Sigmoid colon (tissue), 7 donors: ENCODE measurements around the gene BACH1. TPM values are rescaled to one million over a fixed set of nuclear protein-coding genes. Genes with fewer than 3 reads are reported as not detected.

Experiments
- DNase-seq: peaks from one replicate; pipeline ENCODE4 v3.0.0-alpha.2; 2019
- H3K27ac ChIP-seq, 4 donors: fragments of 200-600 bp; sonication (generic); one replicate each; pipeline ENCODE4 v1.5.1; 2016 to 2019; ENCODE audit warnings: mild to moderate bottlenecking in 1 of 4
- H3K27me3 ChIP-seq, 3 donors: fragments of 200-600 bp; sonication (generic); one replicate each; pipeline ENCODE4 v1.5.1; 2019; ENCODE audit warnings: mild to moderate bottlenecking in 1 of 3
- H3K36me3 ChIP-seq, 4 donors: fragments of 200-600 bp; sonication (generic); one replicate each; pipeline ENCODE4 v1.5.1; 2016 to 2019
- H3K4me1 ChIP-seq, 4 donors: fragments of 200-600 bp; sonication (generic); one replicate each; pipeline ENCODE4 v1.5.1; 2017 to 2019
- H3K4me3 ChIP-seq, 4 donors: fragments of 200-600 bp; sonication (generic); one replicate each; pipeline ENCODE4 v1.5.1; 2017 to 2019; ENCODE audit warnings: mild to moderate bottlenecking in 2 of 4, moderate library complexity in 1 of 4
- H3K9me3 ChIP-seq, 4 donors: fragments of 200-600 bp in 3 of 4; sonication (generic) in 3 of 4; one replicate each; pipeline versions ENCODE4 v1.5.1 to v1.6.1; 2013 to 2019
- CTCF ChIP-seq, 4 experiments: fragments of 450-650 bp in 3 of 4; fragments of 200-600 bp in 1 of 4; IDR thresholded peaks; one replicate each; pipeline ENCODE4 v1.5.1; 2016 to 2019; ENCODE audit warnings: antibody characterized with exemption in 4 of 4, mild to moderate bottlenecking in 3 of 4, moderate library complexity in 2 of 4
- EP300 ChIP-seq, 4 donors: sonication (generic); formaldehyde crosslinking; IDR thresholded peaks; one replicate each; pipeline ENCODE4 v1.6.1; 2017; ENCODE audit warnings: antibody characterized with exemption in 4 of 4
- POLR2A ChIP-seq, 2 donors: fragments of 450-650 bp; IDR thresholded peaks; one replicate each; pipeline ENCODE4 v1.6.1; 2016; ENCODE audit warnings: antibody characterized with exemption in 2 of 2, mild to moderate bottlenecking in 2 of 2, moderate library complexity in 2 of 2
- POLR2AphosphoS5 ChIP-seq, 4 donors: sonication (generic); formaldehyde crosslinking; IDR thresholded peaks; one replicate each; pipeline ENCODE4 v1.6.1; 2017; ENCODE audit warnings: antibody characterized with exemption in 4 of 4
- WGBS, 2 donors: extraction: QIAGEN DNeasy Blood & Tissue Kit; methylation state at CpG; one replicate each; pipeline ENCODE4 v1.1.7; 2013; 5-methylcytosine and 5-hydroxymethylcytosine counted together
- intact Hi-C: fragments of 100-400 bp; cut with DNase I; formaldehyde crosslinking; loops from one replicate; pipeline ENCODE4 v1.15.1; 2023
- polyA plus RNA-seq, 3 donors: library from polyadenylated mRNA; stranded (reverse); fragments of 200-250 nt; gene quantifications; one replicate each; pipeline ENCODE4 v1.2.3, GENCODE V29; 2013
- total RNA-seq, 4 donors: library from RNA; depleted of rRNA; stranded (reverse); fragments of >200 nt; gene quantifications; one replicate each; pipeline ENCODE4 v1.1.0, GENCODE V29; 2016
- donor health status: healthy with polysubstance abuse.
- donor health status: Bipolar disorder and iron deficiency.
- donor health status: healthy.

The BACH1 gene
- total and polyA plus RNA-seq, 7 donors, result 8.4 to 89.6 (median 47.1) TPM

GRCh38 chr21:29329406-29329805, 30.7 kb downstream of the BACH1 start:
- intact Hi-C loops, result no loop called here
- peak overlapping the region in 1 of 4 donors; percentile 3 for H3K27ac ChIP-seq
- peaks cover 0 to 38% (median 12%) of the 10 kb centered on the region in 4 donors for H3K4me1 ChIP-seq
- no peak overlapping the region for H3K4me3 ChIP-seq
- whole genome bisulfite sequencing, 2 donors, result 86 to 91% methylated on average over 5 of the region's 5 CpGs
- H3K9me3 ChIP-seq, result no peaks in the 10 kb centered on the region
- no peak for DNase-seq
- TF ChIP-seq POLR2A (IDR thresholded peaks at IDR 0.05), result no peak
- no peak for TF ChIP-seq CTCF (IDR thresholded peaks at IDR 0.05)
- TF ChIP-seq POLR2AphosphoS5 (IDR thresholded peaks at IDR 0.05), result peak in 1 of 4 donors; percentile 19
- no peak for TF ChIP-seq EP300 (IDR thresholded peaks at IDR 0.05)
- peaks cover 0 to 48% (median 0%) of the 10 kb centered on the region in 4 donors for H3K36me3 ChIP-seq
- H3K27me3 ChIP-seq, result no peaks in the 10 kb centered on the region

GRCh38 chr21:29330797-29331196, 32.1 kb downstream of the BACH1 start:
- no peak for TF ChIP-seq CTCF (IDR thresholded peaks at IDR 0.05)
- no peak for TF ChIP-seq POLR2AphosphoS5 (IDR thresholded peaks at IDR 0.05)
- no peak for TF ChIP-seq POLR2A (IDR thresholded peaks at IDR 0.05)
- TF ChIP-seq EP300 (IDR thresholded peaks at IDR 0.05), result no peak
- Histone ChIP-seq H3K4me1 (peaks cover 0 to 43% (median 14%) of the 10 kb centered on the region in 4 donors), H3K27me3 (no peaks in the 10 kb centered on the region), H3K4me3 (no peak overlapping the region), H3K36me3 (peaks cover 0 to 48% (median 0%) of the 10 kb centered on the region in 4 donors), H3K27ac (no peak overlapping the region), H3K9me3 (no peaks in the 10 kb centered on the region)
- no peak for DNase-seq
- WGBS, 2 donors, result 91 to 93% methylated on average over 1 of the region's 1 CpG
- intact Hi-C loops, result no loop called here

- Histone ChIP-seq H3K9me3 (no peaks in the 10 kb centered on the region), H3K27ac (peak overlapping the region in 2 of 4 donors; percentile 23 to 25), H3K36me3 (peaks cover 0 to 32% (median 0%) of the 10 kb centered on the region in 4 donors), H3K4me3 (no peak overlapping the region), H3K4me1 (peaks cover 0 to 51% (median 26%) of the 10 kb centered on the region in 4 donors), H3K27me3 (no peaks in the 10 kb centered on the region)
- 87 to 89% methylated on average over 10 of the region's 10 CpGs for WGBS, 2 donors
- intact Hi-C loops, result no loop called here
- TF ChIP-seq CTCF (IDR thresholded peaks at IDR 0.05) (no peak), POLR2AphosphoS5 (IDR thresholded peaks at IDR 0.05) (no peak), EP300 (IDR thresholded peaks at IDR 0.05) (no peak), POLR2A (IDR thresholded peaks at IDR 0.05) (no peak)
- DNase-seq, result no peak
These were observed 34.0 kb downstream of the BACH1 start for GRCh38 chr21:29332461-29333362.

GRCh38 chr21:29333406-29333805, 34.7 kb downstream of the BACH1 start:
- Histone ChIP-seq H3K4me1 (peaks cover 0 to 53% (median 27%) of the 10 kb centered on the region in 4 donors), H3K27ac (peak overlapping the region in 2 of 4 donors; percentile 23 to 25)
- intact Hi-C loops, result no loop called here

GRCh38 chr21:29334717-29335428, 36.2 kb downstream of the BACH1 start:
- DNase-seq, result no peak
- Histone ChIP-seq H3K27me3 (no peaks in the 10 kb centered on the region), H3K27ac (no peak overlapping the region), H3K36me3 (peaks cover 0 to 19% (median 0%) of the 10 kb centered on the region in 4 donors), H3K4me1 (peaks cover 0 to 54% (median 33%) of the 10 kb centered on the region in 4 donors), H3K9me3 (no peaks in the 10 kb centered on the region), H3K4me3 (no peak overlapping the region)
- TF ChIP-seq EP300 (IDR thresholded peaks at IDR 0.05), result no peak
- no peak for TF ChIP-seq POLR2AphosphoS5 (IDR thresholded peaks at IDR 0.05)
- TF ChIP-seq POLR2A (IDR thresholded peaks at IDR 0.05), result no peak
- no peak for TF ChIP-seq CTCF (IDR thresholded peaks at IDR 0.05)
- 92% methylated on average over 11 of the region's 11 CpGs for WGBS, 2 donors
- intact Hi-C loops, result no loop called here

More at GRCh38 chr21:29333406-29333805, 34.7 kb downstream of the BACH1 start:
- H3K4me3 ChIP-seq, result no peak overlapping the region
- 86 to 88% methylated on average over 1 of the region's 1 CpG for WGBS, 2 donors
- no peaks in the 10 kb centered on the region for H3K27me3 ChIP-seq
- H3K36me3 ChIP-seq, result peaks cover 0 to 25% (median 0%) of the 10 kb centered on the region in 4 donors
- no peak for TF ChIP-seq POLR2A (IDR thresholded peaks at IDR 0.05)
- DNase-seq, result no peak
- H3K9me3 ChIP-seq, result no peaks in the 10 kb centered on the region
